Neural cell (in vitro differentiated cells): ENCODE data around the gene PID1.

Experiments
- POLR2AphosphoS5 ChIP-seq: IDR thresholded peaks from 2 replicates; pipeline ENCODE4 v1.6.1; 2012
- TF ChIP-seq, protein P1 (sequence below): fragments of 450-650 bp; IDR thresholded peaks from 2 replicates; pipeline ENCODE4 v1.5.1; 2014; ENCODE audit warnings: antibody characterized with exemption, mild to moderate bottlenecking, moderate library complexity; ENCODE audit not compliant: poor library complexity, severe bottlenecking

- TF ChIP-seq, protein P1, sequence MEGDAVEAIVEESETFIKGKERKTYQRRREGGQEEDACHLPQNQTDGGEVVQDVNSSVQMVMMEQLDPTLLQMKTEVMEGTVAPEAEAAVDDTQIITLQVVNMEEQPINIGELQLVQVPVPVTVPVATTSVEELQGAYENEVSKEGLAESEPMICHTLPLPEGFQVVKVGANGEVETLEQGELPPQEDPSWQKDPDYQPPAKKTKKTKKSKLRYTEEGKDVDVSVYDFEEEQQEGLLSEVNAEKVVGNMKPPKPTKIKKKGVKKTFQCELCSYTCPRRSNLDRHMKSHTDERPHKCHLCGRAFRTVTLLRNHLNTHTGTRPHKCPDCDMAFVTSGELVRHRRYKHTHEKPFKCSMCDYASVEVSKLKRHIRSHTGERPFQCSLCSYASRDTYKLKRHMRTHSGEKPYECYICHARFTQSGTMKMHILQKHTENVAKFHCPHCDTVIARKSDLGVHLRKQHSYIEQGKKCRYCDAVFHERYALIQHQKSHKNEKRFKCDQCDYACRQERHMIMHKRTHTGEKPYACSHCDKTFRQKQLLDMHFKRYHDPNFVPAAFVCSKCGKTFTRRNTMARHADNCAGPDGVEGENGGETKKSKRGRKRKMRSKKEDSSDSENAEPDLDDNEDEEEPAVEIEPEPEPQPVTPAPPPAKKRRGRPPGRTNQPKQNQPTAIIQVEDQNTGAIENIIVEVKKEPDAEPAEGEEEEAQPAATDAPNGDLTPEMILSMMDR, result no peak
- TF ChIP-seq POLR2AphosphoS5, result no peak
Measured at GRCh38 chr2:229252280-229252679, 18.8 kb downstream of the PID1 start.
